ENCODE results near the gene FAM120A. TPM values are rescaled to one million over a fixed set of nuclear protein-coding genes. Genes with fewer than 3 reads are reported as not detected.

Gene FAM120A
- total and polyA plus RNA-seq, 9 of the 15 experiments (the other 6 are each of a cell fraction or from before 2014, with no cell fraction given) = 8.7 to 71.0 (median 42.2) TPM

- FAIRE-seq (no peak), DNase-seq (ENCODE audit: extremely low read depth in 1 of 4, low spot score in 3 of 4) (no peak), ATAC-seq (no peak)
- H3K27me3 ChIP-seq (ENCODE audit: control insufficient read depth in 2 of 2, insufficient read depth in 2 of 2, low read length in 2 of 2) = peaks cover 2 to 18% of the 10 kb centered on the region in 2 experiments; a peak in 2 of 5 replicates
- ChIA-PET POLR2A (no interaction called here), CTCF (ENCODE audit: low intra/inter-chr PET ratio) (no interaction called here)
- no peak overlapping the region for H2AFZ ChIP-seq (ENCODE audit: low read depth, low read length)
- H3K9ac ChIP-seq (ENCODE audit: insufficient read depth in 1 of 2, low read depth in 2 of 2, low read length in 2 of 2) = no peak overlapping the region
- TF ChIP-seq NFIX (CRISPR knock-in tag; IDR thresholded peaks at IDR 0.05; ENCODE audit: low read depth) = no peak
- H3K79me2 ChIP-seq (ENCODE audit: control insufficient read depth, insufficient read depth, low read length) = no peaks in the 10 kb centered on the region
- no peaks in the 10 kb centered on the region for H3K4me1 ChIP-seq (replicated peaks in 1 of 2; ENCODE audit: control insufficient read depth in 2 of 2, insufficient read depth in 2 of 2, low read length in 2 of 2)
- no peaks in the 10 kb centered on the region for H3K9me1 ChIP-seq (ENCODE audit: control insufficient read depth, insufficient read depth, low read length)
- H3K9me3 ChIP-seq (replicated peaks; ENCODE audit: control insufficient read depth, insufficient read depth, low read depth, low read length) = 0 out of 2 replicates have a peak, but pooled peaks cover 7% of the 10 kb centered on the region
- 0% methylated on average over 1 of the region's 1 CpG for WGBS (ENCODE audit: insufficient coverage, low coverage, missing lambda C conversion rate)
- intact Hi-C loops (cut with micrococcal nuclease) (no loop called here), in situ Hi-C loops (cut with MboI) (no loop called here)
- no peaks in the 10 kb centered on the region for H4K20me1 ChIP-seq (replicated peaks; ENCODE audit: control insufficient read depth, insufficient read depth, low read length)
- no peak overlapping the region for H3K4me3 ChIP-seq
- BruUV-seq (replicated peaks) = no TSS peak
- no peaks in the 10 kb centered on the region for H3K36me3 ChIP-seq (ENCODE audit: control insufficient read depth, insufficient read depth, low read length)
- no peak overlapping the region for H3K27ac ChIP-seq (ENCODE audit: extremely low read depth, low read depth, low read length)
- no peak overlapping the region for H3K4me2 ChIP-seq (ENCODE audit: insufficient read depth, low read length)
Measured at GRCh38 chr9:93417538-93417937, 33.9 kb upstream of the FAM120A start.

- no peak overlapping the region for H3K27ac ChIP-seq (ENCODE audit: extremely low read depth, low read depth, low read length)
- no peak for DNase-seq (ENCODE audit: extremely low read depth in 1 of 4, low spot score in 3 of 4)
- BruUV-seq (replicated peaks) = no TSS peak
- H3K36me3 ChIP-seq (ENCODE audit: control insufficient read depth, insufficient read depth, low read length) = no peaks in the 10 kb centered on the region
- H4K20me1 ChIP-seq (replicated peaks; ENCODE audit: control insufficient read depth, insufficient read depth, low read length) = no peaks in the 10 kb centered on the region
- intact Hi-C loops (cut with micrococcal nuclease) (no loop called here), in situ Hi-C loops (cut with MboI) (no loop called here)
- no peak for ATAC-seq
- H3K79me2 ChIP-seq (ENCODE audit: control insufficient read depth, insufficient read depth, low read length) = no peaks in the 10 kb centered on the region
- H3K4me3 ChIP-seq = no peak overlapping the region
- FAIRE-seq = no peak
- peaks cover 8 to 32% of the 10 kb centered on the region in 2 experiments; a peak in 3 of 5 replicates for H3K27me3 ChIP-seq (ENCODE audit: control insufficient read depth in 2 of 2, insufficient read depth in 2 of 2, low read length in 2 of 2)
- no peaks in the 10 kb centered on the region for H3K4me1 ChIP-seq (replicated peaks in 1 of 2; ENCODE audit: control insufficient read depth in 2 of 2, insufficient read depth in 2 of 2, low read length in 2 of 2)
- 0 out of 2 replicates have a peak, but pooled peaks cover 7% of the 10 kb centered on the region for H3K9me3 ChIP-seq (replicated peaks; ENCODE audit: control insufficient read depth, insufficient read depth, low read depth, low read length)
- H3K4me2 ChIP-seq (ENCODE audit: insufficient read depth, low read length) = no peak overlapping the region
- TF ChIP-seq SMAD3 (CRISPR knock-in tag; conservative IDR thresholded peaks at IDR 0.05) = no peak
- TF ChIP-seq RFX1 (IDR thresholded peaks at IDR 0.05) = no peak
- 0 out of 3 replicates have a peak, but pooled peaks of 1 of the 2 experiments have one; percentile 33 for TF ChIP-seq CBX3 (IDR thresholded peaks at IDR 0.05; ENCODE audit: borderline replicate concordance in 1 of 2, low read length in 2 of 2)
- TF ChIP-seq TRIM28 (IDR thresholded peaks at IDR 0.05) = peak; percentile 61; the same call in 1 of the 2 replicates
- TF ChIP-seq ZNF280A (IDR thresholded peaks at IDR 0.05; ENCODE audit: low read depth, partially characterized antibody) = peak; percentile 26
- H2AFZ ChIP-seq (ENCODE audit: low read depth, low read length) = no peak overlapping the region
- H3K9me1 ChIP-seq (ENCODE audit: control insufficient read depth, insufficient read depth, low read length) = no peaks in the 10 kb centered on the region
- WGBS (ENCODE audit: insufficient coverage, low coverage, missing lambda C conversion rate) = 4% methylated on average over 1 of the region's 1 CpG
- ChIA-PET CTCF (ENCODE audit: low intra/inter-chr PET ratio) (no interaction called here), POLR2A (interaction anchor here (1.3 kb wide), 1 partner anchor 35 kb away, joined by 5 read pairs; the partner anchor contains the start of gene FAM120AOS)
- H3K9ac ChIP-seq (ENCODE audit: insufficient read depth in 1 of 2, low read depth in 2 of 2, low read length in 2 of 2) = no peak overlapping the region
Measured at GRCh38 chr9:93419023-93419422, 32.5 kb upstream of the FAM120A start.
